ENCODE data around the gene CSF2RB. TPM values are rescaled to one million over a fixed set of nuclear protein-coding genes. Genes with fewer than 3 reads are reported as not detected.

CSF2RB gene
- total RNA-seq, 2 experiments from 2014 or later, result 0.14 TPM; not detected in 1

- CTCF ChIA-PET, result interaction anchor here (0.5 to 1.4 kb wide), 2 partner anchors 18 to 1588 kb away, joined by 4 read pairs; no protein-coding TSS in a partner anchor
- Mint-ChIP-seq H3K27me3 (ENCODE audit: low read depth) (no peaks in the 10 kb centered on the region), H3K4me3 (no peak overlapping the region), H3K4me1 (ENCODE audit: low read depth) (peaks cover 11% of the 10 kb centered on the region), H3K36me3 (ENCODE audit: low read depth) (no peaks in the 10 kb centered on the region), H3K27ac (no peak overlapping the region), H3K9me3 (no peaks in the 10 kb centered on the region)
- intact Hi-C loops (cut with micrococcal nuclease), result loop anchor here (5.0 kb wide), 1 partner anchor 103 kb away; no protein-coding TSS in a partner anchor
- DNase-seq, result no peak
Measured at GRCh38 chr22:36874309-36874696, 39.1 kb upstream of the CSF2RB start.

- DNase-seq, result no peak
Measured at GRCh38 chr22:36874736-36875135, 38.7 kb upstream of the CSF2RB start.

GRCh38 chr22:36875741-36876140 is 37.7 kb upstream of the CSF2RB start:
- H3K4me3 Mint-ChIP-seq, result no peak overlapping the region
- CTCF ChIA-PET, result no interaction called here
- H3K36me3 Mint-ChIP-seq (ENCODE audit: low read depth), result peaks cover 1% of the 10 kb centered on the region

More at GRCh38 chr22:36874736-36875135, 38.7 kb upstream of the CSF2RB start:
- CTCF ChIA-PET, result interaction anchor here (0.5 kb wide), 1 partner anchor 1588 kb away, joined by 4 read pairs; no protein-coding TSS in a partner anchor
- Mint-ChIP-seq H3K4me1 (ENCODE audit: low read depth) (peaks cover 11% of the 10 kb centered on the region), H3K27ac (no peak overlapping the region), H3K36me3 (ENCODE audit: low read depth) (peaks cover under 1% of the 10 kb centered on the region), H3K9me3 (no peaks in the 10 kb centered on the region), H3K4me3 (no peak overlapping the region), H3K27me3 (ENCODE audit: low read depth) (no peaks in the 10 kb centered on the region)
- intact Hi-C loops (cut with micrococcal nuclease), result loop anchor here (5.0 kb wide), 1 partner anchor 103 kb away; no protein-coding TSS in a partner anchor

GRCh38 chr22:36879775-36880174 is 33.7 kb upstream of the CSF2RB start:
- H3K27ac Mint-ChIP-seq, result no peak overlapping the region
- H3K9me3 Mint-ChIP-seq, result peaks cover 24% of the 10 kb centered on the region
- CTCF ChIA-PET, result interaction anchor here (1.0 kb wide), 1 partner anchor 98 kb away, joined by 3 read pairs; no protein-coding TSS in a partner anchor
- intact Hi-C loops (cut with micrococcal nuclease), result no loop called here
- peaks cover 16% of the 10 kb centered on the region for H3K4me1 Mint-ChIP-seq (ENCODE audit: low read depth)
- no peaks in the 10 kb centered on the region for H3K27me3 Mint-ChIP-seq (ENCODE audit: low read depth)
- H3K4me3 Mint-ChIP-seq, result no peak overlapping the region
- no peak for DNase-seq
- H3K36me3 Mint-ChIP-seq (ENCODE audit: low read depth), result peaks cover 9% of the 10 kb centered on the region

More at GRCh38 chr22:36875741-36876140, 37.7 kb upstream of the CSF2RB start:
- no peaks in the 10 kb centered on the region for H3K27me3 Mint-ChIP-seq (ENCODE audit: low read depth)
- H3K4me1 Mint-ChIP-seq (ENCODE audit: low read depth), result peaks cover 11% of the 10 kb centered on the region
- DNase-seq, result no peak
- intact Hi-C loops (cut with micrococcal nuclease), result no loop called here
- H3K9me3 Mint-ChIP-seq, result peaks cover 5% of the 10 kb centered on the region
- no peak overlapping the region for H3K27ac Mint-ChIP-seq

GRCh38 chr22:36881504-36882245 is 31.8 kb upstream of the CSF2RB start:
- H3K4me3 Mint-ChIP-seq, result no peak overlapping the region
- DNase-seq, result no peak
- intact Hi-C loops (cut with micrococcal nuclease), result no loop called here
- peaks cover 24% of the 10 kb centered on the region for H3K4me1 Mint-ChIP-seq (ENCODE audit: low read depth)
- H3K36me3 Mint-ChIP-seq (ENCODE audit: low read depth), result peaks cover 9% of the 10 kb centered on the region
- peak overlapping the region; percentile 89 for H3K27ac Mint-ChIP-seq
- peaks cover 3% of the 10 kb centered on the region for H3K27me3 Mint-ChIP-seq (ENCODE audit: low read depth)
- H3K9me3 Mint-ChIP-seq, result peaks cover 24% of the 10 kb centered on the region
- CTCF ChIA-PET, result interaction anchor here (1.0 kb wide), 1 partner anchor 25 kb away, joined by 4 read pairs; no protein-coding TSS in a partner anchor

GRCh38 chr22:36884349-36885158 is 28.9 kb upstream of the CSF2RB start:
- Mint-ChIP-seq H3K27ac (no peak overlapping the region), H3K36me3 (ENCODE audit: low read depth) (peaks cover 9% of the 10 kb centered on the region), H3K9me3 (peaks cover 24% of the 10 kb centered on the region), H3K27me3 (ENCODE audit: low read depth) (peaks cover 3% of the 10 kb centered on the region), H3K4me3 (no peak overlapping the region), H3K4me1 (ENCODE audit: low read depth) (peaks cover 24% of the 10 kb centered on the region)
- no peak for DNase-seq
- CTCF ChIA-PET, result interaction anchor here (1.0 to 1.8 kb wide), 3 partner anchors 28 to 127 kb away, joined by 3 to 9 read pairs (median 4); no protein-coding TSS in a partner anchor
- intact Hi-C loops (cut with micrococcal nuclease), result no loop called here

GRCh38 chr22:36885474-36885873 is 28.0 kb upstream of the CSF2RB start:
- Mint-ChIP-seq H3K27me3 (ENCODE audit: low read depth) (peaks cover 3% of the 10 kb centered on the region), H3K4me3 (no peak overlapping the region), H3K27ac (no peak overlapping the region), H3K36me3 (ENCODE audit: low read depth) (peaks cover 7% of the 10 kb centered on the region), H3K4me1 (ENCODE audit: low read depth) (peaks cover 24% of the 10 kb centered on the region), H3K9me3 (peaks cover 22% of the 10 kb centered on the region)
- CTCF ChIA-PET, result interaction anchor here (1.0 to 1.1 kb wide), 2 partner anchors 29 to 50 kb away, joined by 3 read pairs; no protein-coding TSS in a partner anchor
- DNase-seq, result no peak
- intact Hi-C loops (cut with micrococcal nuclease), result no loop called here

GRCh38 chr22:36886016-36886415 is 27.4 kb upstream of the CSF2RB start:
- H3K27ac Mint-ChIP-seq, result no peak overlapping the region
- no peak for DNase-seq
- peaks cover 24% of the 10 kb centered on the region for H3K4me1 Mint-ChIP-seq (ENCODE audit: low read depth)
- H3K27me3 Mint-ChIP-seq (ENCODE audit: low read depth), result peaks cover 3% of the 10 kb centered on the region
- H3K4me3 Mint-ChIP-seq, result no peak overlapping the region
- H3K36me3 Mint-ChIP-seq (ENCODE audit: low read depth), result peaks cover 7% of the 10 kb centered on the region
- peaks cover 18% of the 10 kb centered on the region for H3K9me3 Mint-ChIP-seq
- intact Hi-C loops (cut with micrococcal nuclease), result no loop called here
- CTCF ChIA-PET, result interaction anchor here (1.0 to 1.1 kb wide), 2 partner anchors 30 to 51 kb away, joined by 3 read pairs; no protein-coding TSS in a partner anchor

- H3K4me3 Mint-ChIP-seq, result no peak overlapping the region
- intact Hi-C loops (cut with micrococcal nuclease), result no loop called here
- H3K9me3 Mint-ChIP-seq, result peaks cover 9% of the 10 kb centered on the region
- peaks cover 2% of the 10 kb centered on the region for H3K36me3 Mint-ChIP-seq (ENCODE audit: low read depth)
- CTCF ChIA-PET, result interaction anchor here (0.6 to 0.8 kb wide), 2 partner anchors 16 to 427 kb away, joined by 3 read pairs; no protein-coding TSS in a partner anchor
- no peak overlapping the region for H3K27ac Mint-ChIP-seq
- DNase-seq, result no peak
- H3K27me3 Mint-ChIP-seq (ENCODE audit: low read depth), result peaks cover 3% of the 10 kb centered on the region
- peaks cover 15% of the 10 kb centered on the region for H3K4me1 Mint-ChIP-seq (ENCODE audit: low read depth)
Measured at GRCh38 chr22:36887162-36887561, 26.3 kb upstream of the CSF2RB start.

GRCh38 chr22:36891646-36892045 is 21.8 kb upstream of the CSF2RB start:
- Mint-ChIP-seq H3K36me3 (ENCODE audit: low read depth) (no peaks in the 10 kb centered on the region), H3K4me3 (no peak overlapping the region), H3K4me1 (ENCODE audit: low read depth) (no peaks in the 10 kb centered on the region), H3K27me3 (ENCODE audit: low read depth) (no peaks in the 10 kb centered on the region), H3K9me3 (peaks cover 4% of the 10 kb centered on the region), H3K27ac (no peak overlapping the region)
- intact Hi-C loops (cut with micrococcal nuclease), result no loop called here
- CTCF ChIA-PET, result interaction anchor here (1.1 to 1.4 kb wide), 3 partner anchors 34 to 86 kb away, joined by 3 to 5 read pairs (median 3); no protein-coding TSS in a partner anchor
- DNase-seq, result no peak

GRCh38 chr22:36892292-36892691 is 21.1 kb upstream of the CSF2RB start:
- no peak overlapping the region for H3K27ac Mint-ChIP-seq

GRCh38 chr22:36893262-36893661 is 20.2 kb upstream of the CSF2RB start:
- peaks cover 2% of the 10 kb centered on the region for H3K27me3 Mint-ChIP-seq (ENCODE audit: low read depth)
- CTCF ChIA-PET, result no interaction called here
- intact Hi-C loops (cut with micrococcal nuclease), result no loop called here

More at GRCh38 chr22:36892292-36892691, 21.1 kb upstream of the CSF2RB start:
- H3K9me3 Mint-ChIP-seq, result peaks cover 4% of the 10 kb centered on the region
- no peaks in the 10 kb centered on the region for H3K36me3 Mint-ChIP-seq (ENCODE audit: low read depth)
- CTCF ChIA-PET, result interaction anchor here (1.1 to 1.4 kb wide), 3 partner anchors 35 to 85 kb away, joined by 3 to 5 read pairs (median 3); no protein-coding TSS in a partner anchor
- H3K4me3 Mint-ChIP-seq, result no peak overlapping the region
- DNase-seq, result no peak
- H3K27me3 Mint-ChIP-seq (ENCODE audit: low read depth), result peaks cover 2% of the 10 kb centered on the region
- H3K4me1 Mint-ChIP-seq (ENCODE audit: low read depth), result no peaks in the 10 kb centered on the region
- intact Hi-C loops (cut with micrococcal nuclease), result no loop called here

More at GRCh38 chr22:36893262-36893661, 20.2 kb upstream of the CSF2RB start:
- no peaks in the 10 kb centered on the region for H3K36me3 Mint-ChIP-seq (ENCODE audit: low read depth)
- no peak for DNase-seq
- H3K4me3 Mint-ChIP-seq, result no peak overlapping the region
- H3K9me3 Mint-ChIP-seq, result peaks cover 4% of the 10 kb centered on the region
- no peaks in the 10 kb centered on the region for H3K4me1 Mint-ChIP-seq (ENCODE audit: low read depth)
- no peak overlapping the region for H3K27ac Mint-ChIP-seq

All from activated naive CD4-positive, alpha-beta T cell treated with anti-CD3 and anti-CD28 coated beads for 36 hours (primary cell).